ENCODE results near the gene CLRN2.

CLRN2 gene

GRCh38 chr4:17544831-17545234 is 29.9 kb downstream of the CLRN2 start:
- no peak overlapping the region for H3K4me3 ChIP-seq (ENCODE audit: low read depth, low read length)
- POLR2A ChIA-PET = no interaction called here
- no peak for DNase-seq (ENCODE audit: low read depth, low spot score)
- TF ChIP-seq CTCF (IDR thresholded peaks at IDR 0.05; ENCODE audit: insufficient read depth, low read length, missing control alignments) = no peak
- CTCF ChIA-PET = interaction anchor here (1.1 to 7.4 kb wide), 3 partner anchors 92 to 271 kb away, joined by 4 to 123 read pairs (median 105); partner anchors contain the start of genes DCAF16 and NCAPG

- DNase-seq (ENCODE audit: low read depth, low spot score) = no peak
- CTCF ChIA-PET = interaction anchor here (1.1 to 7.4 kb wide), 4 partner anchors 8 to 271 kb away, joined by 4 to 123 read pairs (median 57); partner anchors contain the start of genes DCAF16 and NCAPG
- no peak overlapping the region for H3K4me3 ChIP-seq (ENCODE audit: low read depth, low read length)
- no peak for TF ChIP-seq CTCF (IDR thresholded peaks at IDR 0.05; ENCODE audit: insufficient read depth, low read length, missing control alignments)
- POLR2A ChIA-PET = no interaction called here
Observed at GRCh38 chr4:17545374-17546140, 30.6 kb downstream of the CLRN2 start.

DNA sequence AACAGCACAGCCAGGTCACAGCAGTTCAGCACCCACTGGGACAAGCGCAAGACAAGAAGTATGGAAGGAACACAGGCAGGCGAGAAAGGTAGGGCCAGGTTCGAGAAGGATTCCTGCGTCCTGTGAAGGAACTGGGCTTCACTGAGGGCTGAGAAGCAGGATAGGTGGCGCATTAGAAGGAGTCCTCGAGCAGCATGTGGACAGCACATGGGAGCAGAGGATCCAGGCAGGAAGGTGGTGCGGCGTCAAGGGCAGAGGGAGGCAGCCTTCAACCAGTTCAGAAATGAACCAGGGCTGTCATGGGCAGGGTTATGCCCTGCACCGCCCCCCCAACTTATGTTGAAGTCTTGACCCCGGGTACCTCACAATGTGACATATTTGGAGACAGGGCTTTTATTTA is 31.3 kb downstream of the CLRN2 start:
- POLR2A ChIA-PET = no interaction called here
- CTCF ChIA-PET = interaction anchor here (1.4 to 7.4 kb wide), 4 partner anchors 9 to 261 kb away, joined by 4 to 123 read pairs (median 57); partner anchors contain the start of genes DCAF16 and NCAPG

GRCh38 chr4:17546678-17547077 is 31.7 kb downstream of the CLRN2 start:
- no peak overlapping the region for H3K4me3 ChIP-seq (ENCODE audit: low read depth, low read length)
- ChIA-PET CTCF (interaction anchor here (0.6 to 7.4 kb wide), 8 partner anchors 9 to 1045 kb away, joined by 3 to 123 read pairs (median 4); partner anchors contain the start of genes DCAF16 and NCAPG), POLR2A (no interaction called here)
- no peak for TF ChIP-seq CTCF (IDR thresholded peaks at IDR 0.05; ENCODE audit: insufficient read depth, low read length, missing control alignments)
- DNase-seq (ENCODE audit: low read depth, low spot score) = no peak

More for the DNA sequence above, 31.3 kb downstream of the CLRN2 start:
- TF ChIP-seq CTCF (IDR thresholded peaks at IDR 0.05; ENCODE audit: insufficient read depth, low read length, missing control alignments) = no peak
- no peak for DNase-seq (ENCODE audit: low read depth, low spot score)
- no peak overlapping the region for H3K4me3 ChIP-seq (ENCODE audit: low read depth, low read length)

DNA sequence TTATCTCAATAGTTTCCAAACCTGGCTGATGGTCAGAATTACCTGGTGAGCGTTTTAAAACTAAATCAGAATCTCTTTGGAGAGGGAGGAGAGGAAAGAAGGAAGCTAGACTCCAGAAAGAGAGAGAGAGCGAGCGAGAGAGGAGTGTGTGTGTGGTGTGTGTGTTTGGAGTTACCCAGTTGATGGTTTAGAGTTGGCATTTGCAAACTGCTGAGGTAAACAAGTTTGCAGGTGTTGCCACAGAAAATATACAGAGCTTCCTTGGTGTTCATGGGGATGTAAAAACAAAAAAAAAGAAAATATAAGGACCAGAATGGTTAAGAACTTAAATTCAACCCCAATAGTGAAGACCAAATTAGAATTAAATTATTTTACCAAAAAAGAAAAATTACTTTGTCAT is 35.6 kb downstream of the CLRN2 start:
- DNase-seq (ENCODE audit: low read depth, low spot score) = no peak
- ChIA-PET POLR2A (no interaction called here), CTCF (interaction anchor here (2.9 to 7.4 kb wide), 3 partner anchors 51 to 257 kb away, joined by 15 to 123 read pairs (median 105); partner anchors contain the start of genes DCAF16 and NCAPG)
- no peak overlapping the region for H3K4me3 ChIP-seq (ENCODE audit: low read depth, low read length)
- no peak for TF ChIP-seq CTCF (IDR thresholded peaks at IDR 0.05; ENCODE audit: insufficient read depth, low read length, missing control alignments)

- H3K4me3 ChIP-seq (ENCODE audit: low read depth, low read length) = no peak overlapping the region
- ChIA-PET CTCF (interaction anchor here (1.2 to 2.4 kb wide), 3 partner anchors 84 to 255 kb away, joined by 3 to 15 read pairs (median 9); no protein-coding TSS in a partner anchor), POLR2A (no interaction called here)
- no peak for DNase-seq (ENCODE audit: low read depth, low spot score)
- no peak for TF ChIP-seq CTCF (IDR thresholded peaks at IDR 0.05; ENCODE audit: insufficient read depth, low read length, missing control alignments)
Observed at GRCh38 chr4:17552427-17552826, 37.5 kb downstream of the CLRN2 start.
